Endothelial cell of umbilical vein (primary cell): Measurements from ENCODE around the gene ANKRD39. TPM values are rescaled to one million over a fixed set of nuclear protein-coding genes. Genes with fewer than 3 reads are reported as not detected.

ENCODE experiments used
- BruUV-seq: library from RNA; stranded (reverse); fragments of 400-500 nt; replicated peaks from 2 replicates; lab custom pipeline; 2021; lab: Mats Ljungman, UMichigan
- CTCF ChIA-PET: fragments of 300-600, 350-600 bp; sonication (Branson Sonifier 250); formaldehyde crosslinking; loops from one replicate; lab custom pipeline; 2021; ENCODE audit warnings: antibody characterized with exemption, inconsistent platforms; lab: Charles Lee
- POLR2A ChIA-PET: fragments of 300-600, 350-600 bp; sonication (Branson Sonifier 250); formaldehyde crosslinking; loops from one replicate; lab custom pipeline; 2021; ENCODE audit warnings: antibody characterized with exemption, inconsistent platforms; lab: Charles Lee
- DNase-seq: peaks from one replicate; pipeline ENCODE4 v3.0.0-alpha.2; 2011; ENCODE audit warnings: low read depth, low spot score
- FAIRE-seq: peaks from 2 replicates; lab custom pipeline; 2011; peaks lifted over from hg19 to GRCh38; lab: Jason Lieb, UNC
- H2AFZ ChIP-seq: 2 replicates; pipeline ENCODE4 v1.6.0; 2012; ENCODE audit warnings: low read depth, low read length, control low read depth, inconsistent platforms
- H3K27ac ChIP-seq: 2 replicates; pipeline ENCODE4 v1.5.1; 2011; ENCODE audit warnings: low read depth, mild to moderate bottlenecking, control low read depth, low read length, moderate library complexity; ENCODE audit not compliant: insufficient read depth
- H3K27me3 ChIP-seq, 2 experiments: 2 replicates each; pipeline versions ENCODE4 v1.6.0 to v1.6.1; 2011; ENCODE audit warnings: low read length in 2 of 2, mixed read lengths in 1 of 2; ENCODE audit not compliant: control insufficient read depth in 2 of 2, insufficient read depth in 2 of 2
- H3K36me3 ChIP-seq, 2 experiments: 2 replicates in 1 of 2; 3 replicates in 1 of 2; pipeline ENCODE4 v1.5.1; 2011; ENCODE audit warnings: low read length in 2 of 2, mild to moderate bottlenecking in 1 of 2, moderate library complexity in 1 of 2; ENCODE audit not compliant: control insufficient read depth in 2 of 2, insufficient read depth in 2 of 2; ENCODE audit errors: extremely low read depth in 1 of 2
- H3K4me1 ChIP-seq: 3 replicates; pipeline ENCODE4 v1.5.1; 2011; ENCODE audit warnings: mild to moderate bottlenecking, low read length; ENCODE audit not compliant: control insufficient read depth, insufficient read depth; ENCODE audit errors: extremely low read depth
- H3K4me2 ChIP-seq: 2 replicates; pipeline ENCODE4 v1.6.1; 2011; ENCODE audit warnings: low read length, control low read depth, mixed read lengths; ENCODE audit not compliant: insufficient read depth
- H3K4me3 ChIP-seq, 3 experiments: fragments of 200-600 bp in 1 of 3; sonication (generic), shearing (Covaris generic) in 1 of 3; replicated peaks in 1 of 3; 2 replicates each; pipeline ENCODE4 v1.5.1; 2011 to 2016; ENCODE audit warnings: control low read depth in 3 of 3, low read length in 3 of 3, mild to moderate bottlenecking in 2 of 3, inconsistent platforms in 1 of 3, low read depth in 1 of 3, moderate library complexity in 1 of 3; ENCODE audit not compliant: insufficient read depth in 1 of 3
- H3K79me2 ChIP-seq: 2 replicates; pipeline ENCODE4 v1.6.0; 2012; ENCODE audit warnings: low read length, inconsistent platforms; ENCODE audit not compliant: control insufficient read depth, insufficient read depth
- H3K9ac ChIP-seq: replicated peaks from 2 replicates; pipeline ENCODE3; 2011; ENCODE audit warnings: low read length, control low read depth; ENCODE audit not compliant: insufficient read depth; ENCODE audit errors: extremely low read depth
- H3K9me1 ChIP-seq: replicated peaks from 3 replicates; pipeline ENCODE4 v1.6.0; 2011; ENCODE audit warnings: mild to moderate bottlenecking, low read length; ENCODE audit not compliant: control insufficient read depth, insufficient read depth; ENCODE audit errors: extremely low read depth
- H3K9me3 ChIP-seq: replicated peaks from 2 replicates; pipeline ENCODE4 v1.5.1; 2012; ENCODE audit warnings: low read length, inconsistent platforms; ENCODE audit not compliant: control insufficient read depth, insufficient read depth
- H4K20me1 ChIP-seq: replicated peaks from 2 replicates; pipeline ENCODE3; 2011; ENCODE audit warnings: mild to moderate bottlenecking, low read length; ENCODE audit not compliant: control insufficient read depth, insufficient read depth; ENCODE audit errors: extremely low read depth
- CTCF ChIP-seq, 2 donors: IDR thresholded peaks; 1 replicate in 1 of 2; 2 replicates in 1 of 2; pipeline ENCODE4 v1.5.1; 2011; ENCODE audit warnings: low read length in 2 of 2, mild to moderate bottlenecking in 2 of 2, moderate library complexity in 2 of 2, control low read depth in 1 of 2, inconsistent platforms in 1 of 2, low read depth in 1 of 2; ENCODE audit not compliant: insufficient read depth in 1 of 2; ENCODE audit errors: extremely low read depth in 1 of 2
- EZH2 ChIP-seq: IDR thresholded peaks from 2 replicates; pipeline ENCODE4 v1.6.1; 2012; ENCODE audit warnings: borderline replicate concordance, low read depth, mild to moderate bottlenecking, moderate library complexity, low read length, inconsistent platforms; ENCODE audit not compliant: severe bottlenecking
- FOS ChIP-seq: IDR thresholded peaks from 2 replicates; pipeline ENCODE4 v1.6.1; 2011; ENCODE audit warnings: mild to moderate bottlenecking, low read length, moderate library complexity, borderline replicate concordance; ENCODE audit not compliant: insufficient read depth
- GATA2 ChIP-seq: IDR thresholded peaks from 2 replicates; pipeline ENCODE4 v1.7.0; 2011; ENCODE audit warnings: low read depth, mild to moderate bottlenecking, moderate library complexity, mixed read lengths, low read length; ENCODE audit not compliant: insufficient read length, insufficient read depth
- JUN ChIP-seq: IDR thresholded peaks from 2 replicates; pipeline ENCODE4 v1.6.1; 2011; ENCODE audit warnings: borderline replicate concordance, low read depth; ENCODE audit not compliant: insufficient read length, insufficient read depth
- MAX ChIP-seq: IDR thresholded peaks from 2 replicates; pipeline ENCODE4 v1.6.1; 2011; ENCODE audit not compliant: insufficient read depth, insufficient read length
- MYC ChIP-seq: IDR thresholded peaks from one replicate; pipeline ENCODE4 v1.6.1; 2011; ENCODE audit warnings: mild to moderate bottlenecking, low read depth, low read length
- POLR2A ChIP-seq: IDR thresholded peaks from 2 replicates; pipeline ENCODE4 v1.6.1; 2012; ENCODE audit warnings: low read depth, mild to moderate bottlenecking, control low read depth, low read length
- POLR2AphosphoS5 ChIP-seq: IDR thresholded peaks from 2 replicates; pipeline ENCODE4 v1.6.1; 2012; ENCODE audit warnings: low read depth, mild to moderate bottlenecking, control low read depth, low read length, moderate library complexity; ENCODE audit not compliant: insufficient read depth
- dilution Hi-C: fragments of 300-500 bp; cut with MboI; formaldehyde crosslinking; loops from one replicate; pipeline ENCODE4 v1.15.0; 2019; ENCODE audit warnings: low sequenced_read_pairs; ENCODE audit not compliant: extremely low pct_ligation_motif_present
- intact Hi-C: fragments of 100-400 bp; cut with micrococcal nuclease; formaldehyde crosslinking; loops from one replicate; pipeline ENCODE4 v1.10.0; 2022
- polyA plus RNA-seq, 4 experiments: library from polyadenylated mRNA; depleted of rRNA in 3 of 4; stranded (reverse) in 3 of 4; unstranded in 1 of 4; fragments of >200 nt; gene quantifications; 2 replicates each; pipeline versions ENCODE4 v1.2.1 to v1.2.3, GENCODE V29; 2011 to 2012; ENCODE audit warnings: missing spikeins in 1 of 4
- total RNA-seq: library from RNA; stranded (reverse); gene quantifications from 2 replicates; pipeline ENCODE4 v1.2.3, GENCODE V29; 2021

The ANKRD39 gene
- total and polyA plus RNA-seq, 2 donors (not counting 3 experiments of a cell fraction or from before 2014, with no cell fraction given) = 14.7 to 17.9 TPM

GRCh38 chr2:96881349-96882195 is 23.8 kb upstream of the ANKRD39 start:
- no peak for DNase-seq
- H3K27me3 ChIP-seq = no peaks in the 10 kb centered on the region
- POLR2A ChIA-PET = interaction anchor here (1.1 kb wide), 1 partner anchor 9 kb away, joined by 5 read pairs; no protein-coding TSS in a partner anchor
- no peak overlapping the region for H2AFZ ChIP-seq
- FAIRE-seq = no peak
- no peak overlapping the region for H3K4me2 ChIP-seq
- no peaks in the 10 kb centered on the region for H3K4me1 ChIP-seq
- dilution Hi-C loops = no loop called here
- no peak overlapping the region for H3K9ac ChIP-seq
- no TSS peak for BruUV-seq
- CTCF ChIA-PET = interaction anchor here (1.1 to 1.9 kb wide), 2 partner anchors 24 to 71 kb away, joined by 3 to 4 read pairs; partner anchors contain the start of gene ANKRD39
- TF ChIP-seq FOS = no peak
- TF ChIP-seq MAX = no peak
- no peak for TF ChIP-seq POLR2A
- TF ChIP-seq MYC = no peak
- no peak for TF ChIP-seq EZH2
- TF ChIP-seq GATA2 = no peak
- no peak for TF ChIP-seq JUN
- no peak for TF ChIP-seq CTCF (IDR thresholded peaks at IDR 0.05; ENCODE audit: extremely low read depth in 1 of 2, insufficient read depth in 1 of 2, low read depth in 1 of 2, low read length in 2 of 2)
- no peak for TF ChIP-seq POLR2AphosphoS5
- H3K9me1 ChIP-seq = no peaks in the 10 kb centered on the region
- no peaks in the 10 kb centered on the region for H3K9me3 ChIP-seq
- H4K20me1 ChIP-seq = no peaks in the 10 kb centered on the region
- H3K36me3 ChIP-seq = no peaks in the 10 kb centered on the region
- intact Hi-C loops = no loop called here
- no peak overlapping the region for H3K27ac ChIP-seq
- H3K4me3 ChIP-seq = no peak overlapping the region
- no peaks in the 10 kb centered on the region for H3K79me2 ChIP-seq
